Gastrocnemius medialis (tissue), 4 donors: ENCODE results near the gene GNB4.

Experiments used
- POLR2A ChIP-seq, 2 donors: fragments of 450-650 bp; IDR thresholded peaks; one replicate each; pipeline ENCODE4 v1.6.1; 2017; ENCODE audit warnings: antibody characterized with exemption in 2 of 2, mild to moderate bottlenecking in 2 of 2, moderate library complexity in 2 of 2
- TF ChIP-seq, protein P1 (sequence below), 5 experiments: fragments of 450-650 bp in 3 of 5; fragments of 200-600 bp in 2 of 5; sonication (generic) in 2 of 5; IDR thresholded peaks in 4 of 5; conservative IDR thresholded peaks in 1 of 5; 1 replicate in 4 of 5; 2 replicates in 1 of 5; pipeline ENCODE4 v1.5.1; 2016 to 2019; ENCODE audit warnings: antibody characterized with exemption in 5 of 5, mild to moderate bottlenecking in 3 of 5, moderate library complexity in 3 of 5

DNA sequence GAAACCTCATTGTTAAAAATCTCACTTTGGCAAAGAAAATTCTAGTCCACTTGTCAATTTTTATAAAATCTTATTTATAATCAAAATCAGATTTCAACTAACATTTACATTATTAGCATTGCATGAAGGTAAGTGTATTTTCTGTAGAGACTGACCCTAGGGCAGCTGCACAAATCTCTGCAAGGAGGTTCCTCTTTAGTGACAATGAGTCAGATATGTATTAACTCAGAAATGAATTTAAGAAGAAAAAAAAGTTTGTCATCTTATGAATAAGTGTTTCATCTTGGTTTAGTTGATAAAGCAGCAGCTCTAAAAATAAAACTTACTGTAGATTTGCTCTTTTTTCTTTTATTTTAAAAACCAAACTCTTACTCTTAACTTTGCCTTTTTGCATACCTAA, 9.0 kb upstream of the GNB4 start:
- TF ChIP-seq, protein P1, sequence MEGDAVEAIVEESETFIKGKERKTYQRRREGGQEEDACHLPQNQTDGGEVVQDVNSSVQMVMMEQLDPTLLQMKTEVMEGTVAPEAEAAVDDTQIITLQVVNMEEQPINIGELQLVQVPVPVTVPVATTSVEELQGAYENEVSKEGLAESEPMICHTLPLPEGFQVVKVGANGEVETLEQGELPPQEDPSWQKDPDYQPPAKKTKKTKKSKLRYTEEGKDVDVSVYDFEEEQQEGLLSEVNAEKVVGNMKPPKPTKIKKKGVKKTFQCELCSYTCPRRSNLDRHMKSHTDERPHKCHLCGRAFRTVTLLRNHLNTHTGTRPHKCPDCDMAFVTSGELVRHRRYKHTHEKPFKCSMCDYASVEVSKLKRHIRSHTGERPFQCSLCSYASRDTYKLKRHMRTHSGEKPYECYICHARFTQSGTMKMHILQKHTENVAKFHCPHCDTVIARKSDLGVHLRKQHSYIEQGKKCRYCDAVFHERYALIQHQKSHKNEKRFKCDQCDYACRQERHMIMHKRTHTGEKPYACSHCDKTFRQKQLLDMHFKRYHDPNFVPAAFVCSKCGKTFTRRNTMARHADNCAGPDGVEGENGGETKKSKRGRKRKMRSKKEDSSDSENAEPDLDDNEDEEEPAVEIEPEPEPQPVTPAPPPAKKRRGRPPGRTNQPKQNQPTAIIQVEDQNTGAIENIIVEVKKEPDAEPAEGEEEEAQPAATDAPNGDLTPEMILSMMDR (IDR thresholded peaks at IDR 0.05 in 4 of 5, conservative IDR thresholded peaks at IDR 0.05 in 1 of 5): no peak
- no peak for TF ChIP-seq POLR2A (IDR thresholded peaks at IDR 0.05)
